ENCODE measurements around the gene ABCA3. TPM values are rescaled to one million over a fixed set of nuclear protein-coding genes. Genes with fewer than 3 reads are reported as not detected.

ABCA3 gene
- 1 to 10 TPM; 3.8 TPM for total RNA-seq

GRCh38 chr16:2340564-2341455, at the start of gene ABCA3:
Gene ABCA3, minus strand, starts transcription at chr16:2340728. Its CDS starts 14,262 bp downstream, at chr16:2326466.

DNA sequence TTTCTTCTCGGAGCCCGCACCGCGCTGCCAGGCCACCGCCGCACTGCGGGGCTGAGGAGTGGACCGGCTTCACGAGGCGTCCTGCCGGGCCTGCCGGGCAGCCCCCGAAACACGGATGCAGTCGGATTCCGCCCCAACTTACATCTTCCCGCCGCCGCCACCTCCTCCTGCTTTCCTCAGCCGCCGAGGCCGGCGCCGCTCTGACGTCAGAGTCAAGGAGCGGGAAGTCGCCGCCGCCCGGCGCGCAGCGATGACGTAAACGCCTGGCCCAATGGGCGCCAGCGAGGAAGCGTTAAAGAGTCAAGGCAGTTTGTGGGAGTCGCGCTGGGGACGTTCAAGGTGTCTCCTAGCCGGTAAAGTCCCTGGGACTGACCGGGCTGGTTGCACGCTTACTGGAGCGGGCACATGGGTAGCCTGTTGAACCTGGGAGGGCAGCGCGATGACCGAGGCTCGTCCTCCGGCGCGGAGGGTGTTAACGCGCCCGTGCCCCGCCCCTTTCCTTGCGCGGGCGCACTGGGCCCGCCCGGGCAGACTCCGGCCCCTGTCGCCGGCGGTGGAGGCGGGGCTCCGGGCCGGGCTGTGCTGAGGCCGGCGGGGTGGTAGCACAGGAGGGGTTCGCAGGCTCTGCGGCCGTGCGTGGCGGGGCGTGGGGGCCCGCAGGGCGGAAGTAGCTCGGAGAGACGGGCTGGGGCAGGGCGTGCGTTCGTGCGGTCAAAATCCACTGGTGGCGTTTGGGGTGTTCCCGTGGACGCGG, 72.4 kb downstream of the ABCA3 start, which contains the start of gene RNPS1:
Gene RNPS1 (minus strand): TSS at position 214 of the 754 bp plus-strand sequence. CDS start 3,483 bp downstream, outside the sequence.

DNA sequence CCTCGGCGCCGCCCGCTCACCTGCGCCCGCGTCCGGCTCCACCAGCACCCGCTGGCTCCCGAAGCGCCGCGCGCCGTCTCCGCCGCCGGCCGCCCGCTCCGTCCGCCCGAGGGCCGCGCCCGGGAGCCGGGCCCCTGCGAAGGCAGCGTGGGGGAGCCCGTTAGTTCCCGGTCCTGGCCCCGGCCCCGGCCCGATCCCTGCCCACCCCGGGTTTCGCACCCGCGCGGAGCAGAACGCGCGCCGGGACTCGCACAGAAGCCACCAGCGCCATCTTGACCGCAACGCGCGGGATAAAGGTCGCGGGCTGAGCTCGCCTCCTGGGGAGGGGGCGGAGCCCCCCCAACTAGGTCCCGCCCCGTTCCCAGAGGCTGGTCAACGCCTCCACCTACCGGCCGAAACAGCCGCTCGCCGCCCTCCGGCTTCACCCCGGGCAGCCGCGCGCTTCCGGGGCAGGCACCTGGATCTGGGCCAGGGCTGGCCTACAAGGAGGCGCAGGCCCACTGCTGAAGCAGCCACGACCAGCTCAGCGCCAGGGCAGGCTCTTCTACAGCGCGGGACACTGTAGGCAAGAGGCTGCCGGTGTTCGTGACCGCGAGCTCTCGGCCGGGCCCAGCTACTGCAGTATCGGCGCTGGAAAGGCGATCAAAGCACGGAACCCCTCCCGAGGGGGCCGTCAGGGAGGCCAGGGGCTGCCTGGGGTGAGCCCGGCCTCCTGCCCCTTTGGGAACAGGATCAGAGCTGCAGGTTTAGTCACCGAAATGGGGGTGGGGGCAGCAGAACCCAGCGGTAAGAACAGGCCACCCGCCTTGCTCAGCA, 89.0 kb downstream of the ABCA3 start, which contains the start of gene ECI1:
Gene ECI1 (minus strand): TSS at position 292 of the 816 bp plus-strand sequence. CDS start 21 bp downstream, at position 271.

GRCh38 chr16:2236337-2237101, 104.0 kb downstream of the ABCA3 start, which contains the start of gene DNASE1L2:
Gene DNASE1L2, plus strand, starts transcription at chr16:2236444. Its CDS starts 373 bp downstream, at chr16:2236817.

Small RNA genes within 50 kb of the gene (microRNA-seq; reads per million reads assigned to microRNA genes)
- gene MIR3677 (ENCODE audit: borderline microRNAs expressed, borderline replicate concordance), result not detected
- gene MIR4717 (ENCODE audit: borderline microRNAs expressed, borderline replicate concordance), result not detected

Other genes starting within 250 kb of the ABCA3 start
- gene PKD1, start 204.8 kb downstream of the ABCA3 start, total RNA-seq, result 10 to 100 TPM; 66.5 to 78.0 TPM
- under 1 TPM in 1 of 2 experiments, not detected in 1; 0.15 TPM for gene RAB26, start 192.1 kb downstream of the ABCA3 start, total RNA-seq
- gene TRAF7, start 184.9 kb downstream of the ABCA3 start, total RNA-seq, result 10 to 100 TPM; 57.4 to 58.9 TPM
- under 1 TPM; 0.28 to 0.39 TPM for gene CASKIN1, start 144.1 kb downstream of the ABCA3 start, total RNA-seq
- gene MLST8, start 135.3 kb downstream of the ABCA3 start, total RNA-seq, result 10 to 100 TPM; 30.6 to 34.2 TPM
- gene BRICD5, start 129.9 kb downstream of the ABCA3 start, total RNA-seq, result 10 to 100 TPM; 11.9 to 12.7 TPM
- gene PGP, start 125.9 kb downstream of the ABCA3 start, total RNA-seq, result 10 to 100 TPM; 17.4 to 17.5 TPM
- gene E4F1, start 117.1 kb downstream of the ABCA3 start, total RNA-seq, result 10 to 100 TPM; 30.1 to 31.5 TPM
- 1 to 10 TPM; 2.6 to 2.8 TPM for gene DNASE1L2, start 104.3 kb downstream of the ABCA3 start, total RNA-seq
- gene ECI1, start 89.1 kb downstream of the ABCA3 start, total RNA-seq, result 10 to 100 TPM; 30.7 to 35.4 TPM
- gene RNPS1, start 72.6 kb downstream of the ABCA3 start, total RNA-seq, result 100 to 1,000 TPM; 185 to 190 TPM
- gene CCNF, start 88.7 kb upstream of the ABCA3 start, total RNA-seq, result 10 to 100 TPM; 59.3 to 61.7 TPM
- 1 to 10 TPM; 8.3 to 8.8 TPM for gene TEDC2, start 119.4 kb upstream of the ABCA3 start, total RNA-seq
- gene NTN3, start 130.6 kb upstream of the ABCA3 start, total RNA-seq, result not detected
- gene TBC1D24, start 134.4 kb upstream of the ABCA3 start, total RNA-seq, result 10 to 100 TPM; 10.2 to 10.3 TPM
- 10 to 100 TPM; 95.0 to 99.8 TPM for gene ATP6V0C, start 173.2 kb upstream of the ABCA3 start, total RNA-seq
- gene AMDHD2, start 179.6 kb upstream of the ABCA3 start, total RNA-seq, result 10 to 100 TPM; 58.0 to 62.9 TPM
- under 1 TPM; 0.25 to 0.51 TPM for gene CEMP1, start 190.7 kb upstream of the ABCA3 start, total RNA-seq
- gene PDPK1, start 197.3 kb upstream of the ABCA3 start, total RNA-seq, result 10 to 100 TPM; 39.0 to 46.0 TPM

Data from activated naive CD4-positive, alpha-beta T cell treated with anti-CD3 and anti-CD28 coated beads, Interleukin-2, amount 10 ng/mL, durations not matched to agents 5 hours and 36 hours (primary cell).